AG08396 (cell line): Measurements from ENCODE around the gene MBNL3.
"Not testable (repeated sequence)": the region's sequence is repeated elsewhere in the genome, so short reads cannot be mapped to it uniquely, and the experiment has no call there.

Experiments
- DNase-seq: peaks from one replicate; pipeline ENCODE4 v3.0.0; 2012; ENCODE audit warnings: low spot score, mixed read lengths

MBNL3 gene

DNA sequence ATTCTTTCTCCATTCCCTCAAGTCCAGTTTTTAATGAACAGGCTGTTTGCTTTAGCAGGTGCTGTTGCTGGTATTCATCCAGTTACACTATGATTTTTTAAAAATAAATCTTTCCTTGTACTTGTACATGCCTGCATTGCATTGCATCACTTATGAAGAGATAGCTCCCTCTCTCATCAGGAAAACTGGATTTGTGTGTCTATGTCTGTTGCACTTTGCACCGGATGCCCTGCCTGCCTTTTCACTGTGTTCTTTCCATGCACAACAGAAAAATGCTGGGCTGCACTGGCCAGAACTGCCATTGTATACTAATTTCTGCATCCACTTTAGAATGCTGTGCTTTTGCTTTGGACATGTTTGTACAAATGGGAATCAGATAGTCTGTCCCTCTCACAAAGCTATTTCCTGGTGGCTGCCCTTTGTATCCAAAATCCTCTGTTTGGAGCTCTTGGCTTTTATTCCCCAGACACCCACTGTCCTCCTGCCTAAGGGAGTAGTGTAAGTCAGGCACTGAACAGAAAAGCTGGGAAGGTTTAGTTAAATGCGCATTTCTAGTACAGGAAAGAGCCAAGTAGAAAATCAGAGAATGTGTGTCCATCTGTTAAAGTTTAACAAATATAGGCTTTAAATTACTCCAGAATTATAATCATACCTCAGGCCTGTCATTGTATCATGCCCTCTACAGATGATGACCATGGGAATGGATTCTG, 119.1 kb downstream of the MBNL3 start:
- no peak for DNase-seq

- DNase-seq, result no peak
Observed at GRCh38 chrX:132367984-132368383, 120.9 kb downstream of the MBNL3 start.

- no peak for DNase-seq
Observed at GRCh38 chrX:132367314-132367713, 121.5 kb downstream of the MBNL3 start.

DNA sequence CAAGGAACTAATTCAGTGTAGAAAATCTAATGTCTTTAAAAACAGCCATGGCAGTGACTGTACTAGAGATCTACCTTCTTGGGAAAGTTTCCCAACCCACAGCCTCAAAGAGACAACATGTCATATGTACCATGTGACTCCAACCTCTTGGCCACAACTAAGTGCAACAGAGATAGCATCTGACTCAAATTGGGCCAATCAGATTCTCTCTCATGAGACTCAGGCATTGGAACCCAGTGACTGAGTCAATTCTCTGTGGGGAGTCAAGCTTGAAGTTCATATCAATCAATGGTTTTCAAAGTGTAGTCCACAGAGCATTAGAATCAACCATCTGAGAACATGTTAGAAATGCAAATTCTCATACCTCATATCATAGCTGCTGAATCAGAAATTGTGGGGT, 123.3 kb downstream of the MBNL3 start:
- DNase-seq, result no peak

DNA sequence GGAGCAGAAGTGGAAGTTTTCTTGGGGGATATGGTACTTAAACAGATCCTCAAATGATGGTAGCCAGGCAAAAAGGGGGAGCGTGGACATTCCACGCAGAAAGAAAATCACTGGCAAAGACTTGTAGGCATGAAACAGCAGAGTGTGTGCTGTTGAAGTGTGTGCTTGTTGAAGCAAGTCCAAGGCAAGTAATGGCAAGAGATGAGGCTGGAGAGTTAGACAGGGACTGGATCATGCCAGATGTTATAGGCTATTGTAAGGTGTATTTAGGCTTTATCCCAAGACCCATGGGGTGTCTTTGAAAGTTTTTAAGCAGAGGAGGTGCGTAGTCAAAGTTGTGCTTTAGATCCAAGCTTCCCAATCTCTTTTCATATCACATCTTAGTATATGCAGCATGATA, 124.5 kb downstream of the MBNL3 start:
- DNase-seq, result no peak

DNA sequence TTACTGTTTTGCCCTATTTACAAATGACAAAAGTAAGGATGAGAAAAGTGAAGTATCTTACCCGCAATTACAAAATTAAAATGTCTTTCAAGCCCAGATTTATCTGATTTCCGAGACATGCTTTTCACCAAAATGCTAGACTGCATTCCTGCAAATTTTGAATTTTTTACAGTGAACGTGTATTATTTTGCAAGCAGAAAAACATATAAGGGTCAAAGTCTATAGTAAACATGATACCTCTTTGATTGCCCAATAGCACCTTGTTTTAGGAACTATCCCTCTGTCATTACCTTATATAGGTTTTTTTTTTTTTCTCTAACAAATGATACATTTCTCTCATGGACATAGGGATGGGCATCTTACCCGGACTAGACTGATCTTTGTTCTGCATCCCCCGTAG, 135.4 kb downstream of the MBNL3 start:
- DNase-seq, result no peak

GRCh38 chrX:132336172-132336571, 152.7 kb downstream of the MBNL3 start:
- no peak for DNase-seq

- no peak for DNase-seq
Observed at GRCh38 chrX:132333351-132333750, 155.5 kb downstream of the MBNL3 start.

DNA sequence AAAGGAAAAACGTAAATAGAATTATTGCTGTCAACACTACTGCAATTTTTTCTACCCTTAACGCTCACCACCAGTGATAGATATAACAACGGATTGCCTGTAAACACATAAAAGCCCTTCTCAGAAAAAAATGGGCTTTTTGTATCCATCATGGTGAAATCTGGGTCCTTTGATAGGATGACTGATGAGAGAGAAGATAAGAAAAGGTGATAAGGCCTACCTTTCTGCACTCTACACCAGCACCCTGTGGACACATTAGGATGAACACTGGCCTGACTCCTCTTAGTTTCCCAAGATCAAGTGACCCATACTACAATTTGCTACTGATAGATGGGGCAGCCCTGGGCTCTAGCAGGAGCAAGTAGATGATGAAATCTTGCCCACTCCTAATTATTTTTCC, 157.3 kb downstream of the MBNL3 start:
- DNase-seq, result no peak

DNA sequence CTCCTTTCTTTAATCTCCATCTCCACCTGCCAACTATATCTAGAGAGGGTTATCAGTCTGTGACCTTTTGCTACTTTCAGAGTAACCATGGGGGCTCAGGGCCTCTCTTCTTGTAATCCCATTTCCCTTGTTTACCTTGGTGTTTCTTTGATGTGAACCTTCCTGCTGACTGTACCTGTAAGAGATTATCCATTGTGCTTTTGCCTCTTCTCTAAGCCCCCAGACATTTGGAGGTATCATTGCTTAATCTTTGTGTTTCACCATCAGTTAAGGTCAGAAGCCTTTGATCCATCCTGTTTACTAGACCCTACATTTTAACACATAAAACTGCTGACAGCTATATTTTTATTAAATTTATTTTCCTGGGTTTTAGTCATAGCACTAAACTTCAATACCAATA, 157.8 kb downstream of the MBNL3 start:
- DNase-seq, result no peak

GRCh38 chrX:132330156-132330729, 158.6 kb downstream of the MBNL3 start:
- no peak for DNase-seq

- DNase-seq, result not testable (repeated sequence)
Observed at GRCh38 chrX:132326960-132327359, 161.9 kb downstream of the MBNL3 start.
